Spinal cord (tissue), 10 donors: ENCODE data around the gene TGFBRAP1. TPM values are rescaled to one million over a fixed set of nuclear protein-coding genes. Genes with fewer than 3 reads are reported as not detected.

ENCODE experiments used
- DNase-seq, 6 donors: peaks; one replicate each; pipeline versions ENCODE4 v3.0.0 to v3.0.0-alpha.2; 2013 to 2015; ENCODE audit warnings: low spot score in 6 of 6, low read depth in 4 of 6
- H3K27ac ChIP-seq: one replicate; pipeline ENCODE4 v1.5.1; 2013; ENCODE audit warnings: low read depth, low read length, control low read depth
- H3K27me3 ChIP-seq: one replicate; pipeline ENCODE4 v1.6.1; 2013; ENCODE audit warnings: low read length; ENCODE audit not compliant: control insufficient read depth, insufficient read depth
- H3K36me3 ChIP-seq: one replicate; pipeline ENCODE4 v1.6.1; 2013; ENCODE audit warnings: low read length; ENCODE audit not compliant: control insufficient read depth, insufficient read depth
- H3K4me1 ChIP-seq: one replicate; pipeline ENCODE4 v1.6.1; 2013; ENCODE audit warnings: low read length; ENCODE audit not compliant: control insufficient read depth, insufficient read depth
- H3K4me3 ChIP-seq: one replicate; pipeline ENCODE4 v1.5.1; 2013; ENCODE audit warnings: low read depth, low read length, control low read depth
- H3K9me3 ChIP-seq: one replicate; pipeline ENCODE4 v1.6.1; 2013; ENCODE audit warnings: low read length; ENCODE audit not compliant: control insufficient read depth, insufficient read depth
- WGBS: methylation state at CpG from one replicate; pipeline ENCODE4 v1.1.5; 2013; ENCODE audit warnings: missing lambda C conversion rate; ENCODE audit not compliant: insufficient coverage; 5-methylcytosine and 5-hydroxymethylcytosine counted together
- polyA plus RNA-seq, 2 donors: library from polyadenylated mRNA; unstranded; fragments of 120-200 nt; gene quantifications; one replicate each; pipeline ENCODE4 v1.2.1, GENCODE V29; 2013; ENCODE audit not compliant: insufficient read length in 2 of 2
- total RNA-seq, 2 donors: library from RNA; depleted of rRNA in 1 of 2; stranded (reverse); fragments of 120-200 nt in 1 of 2; fragments of >200 nt in 1 of 2; gene quantifications; one replicate each; pipeline versions ENCODE4 v1.2.3 to v1.2.4, GENCODE V29; 2013 to 2014
- donor health status: healthy.

Gene TGFBRAP1
- total and polyA plus RNA-seq, 4 donors: 14.7 to 18.9 (median 17.8) TPM

- H3K27ac ChIP-seq: no peak overlapping the region
- peaks cover 7% of the 10 kb centered on the region for H3K4me1 ChIP-seq
- H3K9me3 ChIP-seq: no peaks in the 10 kb centered on the region
- WGBS: 92% methylated on average over 15 of the region's 19 CpGs
- no peaks in the 10 kb centered on the region for H3K27me3 ChIP-seq
- no peak overlapping the region for H3K4me3 ChIP-seq
- DNase-seq: no peak
- peaks cover 24% of the 10 kb centered on the region for H3K36me3 ChIP-seq
These were observed 22.0 kb downstream of the TGFBRAP1 start for GRCh38 chr2:105307550-105307949.

- Histone ChIP-seq H3K36me3 (peaks cover 24% of the 10 kb centered on the region), H3K9me3 (no peaks in the 10 kb centered on the region), H3K27ac (no peak overlapping the region), H3K4me1 (peaks cover 7% of the 10 kb centered on the region), H3K4me3 (no peak overlapping the region), H3K27me3 (no peaks in the 10 kb centered on the region)
- WGBS: 86% methylated on average over 7 of the region's 7 CpGs
- DNase-seq: no peak
These were observed 22.4 kb downstream of the TGFBRAP1 start for GRCh38 chr2:105307146-105307545.

- no peaks in the 10 kb centered on the region for H3K27me3 ChIP-seq
- H3K9me3 ChIP-seq: no peaks in the 10 kb centered on the region
- no peaks in the 10 kb centered on the region for H3K4me1 ChIP-seq
- no peak for DNase-seq
- peaks cover 18% of the 10 kb centered on the region for H3K36me3 ChIP-seq
- no peak overlapping the region for H3K27ac ChIP-seq
- H3K4me3 ChIP-seq: no peak overlapping the region
- WGBS: no CpG with 5 or more reads among the region's 3 CpGs
These were observed 27.9 kb downstream of the TGFBRAP1 start for GRCh38 chr2:105301646-105302045.

GRCh38 chr2:105299290-105299689 lies 30.2 kb downstream of the TGFBRAP1 start:
- WGBS: 93% methylated on average over 4 of the region's 5 CpGs
- H3K27me3 ChIP-seq: no peaks in the 10 kb centered on the region
- peaks cover 3% of the 10 kb centered on the region for H3K4me1 ChIP-seq
- no peak overlapping the region for H3K27ac ChIP-seq
- H3K9me3 ChIP-seq: no peaks in the 10 kb centered on the region
- H3K36me3 ChIP-seq: peaks cover 11% of the 10 kb centered on the region
- no peak overlapping the region for H3K4me3 ChIP-seq
- no peak for DNase-seq

- Histone ChIP-seq H3K4me3 (no peak overlapping the region), H3K4me1 (peaks cover 3% of the 10 kb centered on the region), H3K27me3 (no peaks in the 10 kb centered on the region), H3K9me3 (no peaks in the 10 kb centered on the region), H3K36me3 (peaks cover 11% of the 10 kb centered on the region), H3K27ac (no peak overlapping the region)
- 93% methylated on average over 2 of the region's 3 CpGs for WGBS
- DNase-seq: no peak
These were observed 31.5 kb downstream of the TGFBRAP1 start for GRCh38 chr2:105298017-105298416.

- H3K4me3 ChIP-seq: no peak overlapping the region
- no peaks in the 10 kb centered on the region for H3K27me3 ChIP-seq
- H3K27ac ChIP-seq: no peak overlapping the region
- WGBS: 94% methylated on average over 4 of the region's 7 CpGs
- no peak for DNase-seq
- H3K4me1 ChIP-seq: peaks cover 3% of the 10 kb centered on the region
- no peaks in the 10 kb centered on the region for H3K9me3 ChIP-seq
- H3K36me3 ChIP-seq: peaks cover 11% of the 10 kb centered on the region
These were observed 32.3 kb downstream of the TGFBRAP1 start for GRCh38 chr2:105297216-105297615.

- H3K4me1 ChIP-seq: peaks cover 3% of the 10 kb centered on the region
- H3K9me3 ChIP-seq: no peaks in the 10 kb centered on the region
- H3K4me3 ChIP-seq: no peak overlapping the region
- whole genome bisulfite sequencing: 93% methylated on average over 3 of the region's 7 CpGs
- no peaks in the 10 kb centered on the region for H3K27me3 ChIP-seq
- no peak overlapping the region for H3K27ac ChIP-seq
- DNase-seq: no peak
- H3K36me3 ChIP-seq: peaks cover 14% of the 10 kb centered on the region
These were observed 33.4 kb downstream of the TGFBRAP1 start for GRCh38 chr2:105296017-105296611.

- Histone ChIP-seq H3K36me3 (peaks cover 21% of the 10 kb centered on the region), H3K4me3 (no peak overlapping the region), H3K9me3 (no peaks in the 10 kb centered on the region), H3K27ac (no peak overlapping the region), H3K4me1 (peaks cover 3% of the 10 kb centered on the region), H3K27me3 (no peaks in the 10 kb centered on the region)
- WGBS: 6% methylated on average over 2 of the region's 5 CpGs
- peak; percentile 24 to 89 (median 61) for DNase-seq
These were observed 34.6 kb downstream of the TGFBRAP1 start for GRCh38 chr2:105294844-105295481.

- Histone ChIP-seq H3K27me3 (no peaks in the 10 kb centered on the region), H3K4me3 (no peak overlapping the region), H3K27ac (no peak overlapping the region), H3K36me3 (peaks cover 21% of the 10 kb centered on the region), H3K4me1 (peaks cover 3% of the 10 kb centered on the region), H3K9me3 (no peaks in the 10 kb centered on the region)
- 74% methylated on average over 6 of the region's 6 CpGs for WGBS
- DNase-seq: no peak
These were observed 35.5 kb downstream of the TGFBRAP1 start for GRCh38 chr2:105294046-105294445.

GRCh38 chr2:105291981-105292380 lies 37.6 kb downstream of the TGFBRAP1 start:
- Histone ChIP-seq H3K36me3 (peaks cover 19% of the 10 kb centered on the region), H3K27ac (no peak overlapping the region), H3K9me3 (no peaks in the 10 kb centered on the region), H3K4me1 (peaks cover 3% of the 10 kb centered on the region), H3K4me3 (no peak overlapping the region), H3K27me3 (no peaks in the 10 kb centered on the region)
- no peak for DNase-seq
- WGBS: no CpG with 5 or more reads among the region's 2 CpGs
